Aorta (tissue), 5 donors: ENCODE measurements around the gene RPRD1B. TPM values are rescaled to one million over a fixed set of nuclear protein-coding genes. Genes with fewer than 3 reads are reported as not detected.

ENCODE experiments used
- ATAC-seq: fragments of 200-7000 bp; cut with Tn5 transposase; one replicate; pipeline ENCODE4 v1.9.1; 2022; ENCODE audit warnings: moderate library complexity; ENCODE audit not compliant: low FRiP score
- DNase-seq, 2 donors: peaks; one replicate each; pipeline ENCODE4 v3.0.0-alpha.2; 2020
- H3K27ac ChIP-seq, 2 donors: one replicate each; pipeline ENCODE4 v1.5.1; 2013; ENCODE audit warnings: low read length in 2 of 2, mild to moderate bottlenecking in 2 of 2, moderate library complexity in 2 of 2, control low read depth in 1 of 2, inconsistent platforms in 1 of 2, low read depth in 1 of 2
- H3K27me3 ChIP-seq, 2 donors: one replicate each; pipeline ENCODE4 v1.6.1; 2013; ENCODE audit warnings: control low read depth in 1 of 2, low read length in 1 of 2, mild to moderate bottlenecking in 1 of 2, moderate library complexity in 1 of 2; ENCODE audit not compliant: insufficient read depth in 2 of 2, control insufficient read depth in 1 of 2
- H3K36me3 ChIP-seq, 2 donors: one replicate each; pipeline ENCODE4 v1.6.1; 2013; ENCODE audit warnings: control low read depth in 1 of 2, low read length in 1 of 2, mild to moderate bottlenecking in 1 of 2; ENCODE audit not compliant: insufficient read depth in 2 of 2, control insufficient read depth in 1 of 2
- H3K4me1 ChIP-seq, 2 donors: one replicate each; pipeline ENCODE4 v1.6.1; 2013; ENCODE audit warnings: low read length in 2 of 2, control low read depth in 1 of 2, mild to moderate bottlenecking in 1 of 2, moderate library complexity in 1 of 2; ENCODE audit not compliant: insufficient read depth in 2 of 2, control insufficient read depth in 1 of 2
- H3K4me3 ChIP-seq, 2 donors: one replicate each; pipeline ENCODE4 v1.5.1; 2013; ENCODE audit warnings: low read length in 2 of 2, control low read depth in 1 of 2, mild to moderate bottlenecking in 1 of 2
- H3K9me3 ChIP-seq: one replicate; pipeline ENCODE4 v1.6.1; 2013; ENCODE audit warnings: mild to moderate bottlenecking, low read length; ENCODE audit not compliant: control insufficient read depth
- WGBS, 2 donors: extraction: QIAGEN DNeasy Blood & Tissue Kit; methylation state at CpG; one replicate each; pipeline ENCODE4 v1.1.7; 2013; 5-methylcytosine and 5-hydroxymethylcytosine counted together
- intact Hi-C, 2 donors: fragments of 100-400 bp; cut with DNase I; formaldehyde crosslinking; loops; one replicate each; pipeline versions ENCODE4 v1.14.2 to v1.15.0; 2022
- polyA plus RNA-seq, 2 donors: library from polyadenylated mRNA; stranded (reverse); fragments of 200-250 nt; gene quantifications; one replicate each; pipeline ENCODE4 v1.2.3, GENCODE V29; 2013
- total RNA-seq, 2 donors: library from RNA; stranded (reverse); fragmentation: NEBNext Ultra II Directional; extraction: Animal tissue kit (Norgen Biotek cat#: 25700); gene quantifications; one replicate each; pipeline ENCODE4 v1.2.1, GENCODE V29; 2021
- donor health status: healthy with polysubstance abuse.
- donor health status: Bipolar disorder and iron deficiency.
- donor health status: DM: no; HTN: no; CAD: no.
- donor health status: DM: no; HTN: no; CAD: no.
- donor health status: DM: yes; HTN: yes; CAD: no.

Gene RPRD1B
- total and polyA plus RNA-seq, 4 donors, result 6.9 to 43.5 (median 21.9) TPM

- Histone ChIP-seq H3K27ac (no peak overlapping the region), H3K36me3 (peaks cover 3 to 6% of the 10 kb centered on the region in 2 donors), H3K9me3 (no peaks in the 10 kb centered on the region), H3K4me1 (peaks cover 0 to 2% of the 10 kb centered on the region in 2 donors), H3K27me3 (no peaks in the 10 kb centered on the region), H3K4me3 (no peak overlapping the region)
- intact Hi-C loops, result no loop called here
- WGBS, 2 donors, result 90% methylated on average over 14 of the region's 14 CpGs
- peak in 1 of 2 donors; percentile 32 for DNase-seq
- ATAC-seq, result no peak
These were observed 103.1 kb downstream of the RPRD1B start for GRCh38 chr20:38136421-38137245.

DNA sequence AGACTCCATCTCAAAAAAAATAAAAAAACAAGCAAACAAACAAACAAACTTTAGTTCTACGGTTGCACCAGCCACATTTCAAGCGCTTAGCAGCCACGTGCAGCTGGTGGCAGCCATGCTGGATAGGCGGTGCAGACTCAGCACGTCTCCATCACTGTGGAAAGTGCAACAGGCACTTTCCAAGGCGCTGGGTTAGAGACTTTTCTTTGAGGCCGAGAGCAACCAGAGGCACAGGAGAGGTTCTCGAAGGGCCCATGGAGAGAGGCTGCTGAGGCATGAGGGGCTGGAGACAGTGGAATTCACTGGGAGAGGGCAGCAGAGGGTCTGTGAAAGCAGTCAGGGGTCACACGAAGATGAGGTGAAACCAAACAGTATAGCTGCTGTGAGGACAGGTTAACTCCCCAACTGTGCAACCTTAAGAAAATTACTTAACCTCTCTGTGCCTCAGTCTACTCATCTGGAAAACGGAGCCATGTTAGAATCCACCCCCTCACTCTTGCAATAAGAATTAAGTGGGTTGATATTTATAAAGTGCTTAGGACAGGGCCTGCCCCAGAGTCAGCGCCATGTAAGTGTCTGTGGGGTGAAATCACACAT is 104.0 kb downstream of the RPRD1B start:
- WGBS, 2 donors, result 91 to 96% methylated on average over 11 of the region's 11 CpGs
- Histone ChIP-seq H3K27me3 (no peaks in the 10 kb centered on the region), H3K36me3 (peaks cover 3 to 6% of the 10 kb centered on the region in 2 donors), H3K9me3 (no peaks in the 10 kb centered on the region), H3K27ac (no peak overlapping the region), H3K4me3 (no peak overlapping the region), H3K4me1 (peaks cover 0 to 2% of the 10 kb centered on the region in 2 donors)
- DNase-seq (peak in 1 of 2 donors; percentile 21), ATAC-seq (no peak)
- intact Hi-C loops, result no loop called here

- no peak overlapping the region for H3K4me3 ChIP-seq
- no peaks in the 10 kb centered on the region for H3K9me3 ChIP-seq
- peaks cover 3 to 6% of the 10 kb centered on the region in 2 donors for H3K36me3 ChIP-seq
- intact Hi-C loops, result no loop called here
- no peaks in the 10 kb centered on the region for H3K27me3 ChIP-seq
- H3K27ac ChIP-seq, result no peak overlapping the region
- H3K4me1 ChIP-seq, result peaks cover 0 to 2% of the 10 kb centered on the region in 2 donors
- 93 to 94% methylated on average over 15 of the region's 15 CpGs for WGBS, 2 donors
- no peak for ATAC-seq
- peak in 1 of 2 donors; percentile 45 for DNase-seq
These were observed 104.7 kb downstream of the RPRD1B start for GRCh38 chr20:38138086-38138778.

GRCh38 chr20:38139156-38139912 is 105.8 kb downstream of the RPRD1B start:
- 89 to 94% methylated on average over 25 of the region's 25 CpGs for WGBS, 2 donors
- DNase-seq (peak; percentile 25 to 32), ATAC-seq (no peak)
- no peak overlapping the region for H3K4me3 ChIP-seq
- H3K9me3 ChIP-seq, result no peaks in the 10 kb centered on the region
- no peak overlapping the region for H3K27ac ChIP-seq
- H3K36me3 ChIP-seq, result peaks cover 3 to 6% of the 10 kb centered on the region in 2 donors
- H3K4me1 ChIP-seq, result peaks cover 0 to 2% of the 10 kb centered on the region in 2 donors
- intact Hi-C loops, result no loop called here
- no peaks in the 10 kb centered on the region for H3K27me3 ChIP-seq

GRCh38 chr20:38139977-38140753 is 106.6 kb downstream of the RPRD1B start:
- intact Hi-C loops, result no loop called here
- no peak overlapping the region for H3K27ac ChIP-seq
- no peak overlapping the region for H3K4me3 ChIP-seq
- H3K27me3 ChIP-seq, result no peaks in the 10 kb centered on the region
- DNase-seq, result peak; percentile 33 to 65
- 81% methylated on average over 12 of the region's 12 CpGs for WGBS, 2 donors
- H3K9me3 ChIP-seq, result no peaks in the 10 kb centered on the region
- peaks cover 3 to 6% of the 10 kb centered on the region in 2 donors for H3K36me3 ChIP-seq
- no peak for ATAC-seq
- H3K4me1 ChIP-seq, result no peaks in the 10 kb centered on the region

DNA sequence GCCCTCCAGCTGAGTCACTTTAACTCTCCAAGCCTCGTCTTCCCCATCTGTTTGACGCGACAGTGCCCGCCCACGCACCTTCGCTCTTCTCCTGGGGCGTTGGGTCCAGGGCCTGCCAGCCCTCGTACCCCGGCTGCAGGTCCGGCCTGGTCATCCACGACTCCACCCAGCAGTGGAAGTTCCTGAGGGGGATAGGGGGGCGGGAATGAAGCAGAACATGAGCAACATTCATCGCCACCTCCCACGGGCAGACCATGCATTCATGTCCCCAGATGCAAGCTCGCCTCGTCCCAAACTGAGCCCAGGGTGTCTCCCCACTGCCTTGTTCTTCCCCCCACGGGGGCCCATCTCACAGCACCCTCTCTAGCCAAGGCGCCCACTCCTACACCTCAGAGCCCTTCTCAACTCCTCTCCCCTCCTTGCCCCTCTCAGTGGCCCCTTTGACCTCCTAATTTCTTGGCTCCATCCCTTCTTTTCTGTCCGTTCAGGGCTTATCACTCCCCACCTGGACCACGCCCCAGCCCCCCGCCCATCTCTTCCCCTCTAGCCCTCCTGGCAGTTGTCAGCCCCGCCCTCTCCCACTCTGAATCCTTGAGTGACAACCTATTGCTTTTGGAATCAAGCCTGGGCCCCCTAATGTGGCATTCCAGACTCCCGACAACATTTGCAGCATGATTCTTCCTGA is 107.8 kb downstream of the RPRD1B start:
- Histone ChIP-seq H3K27ac (no peak overlapping the region), H3K4me3 (no peak overlapping the region), H3K36me3 (peaks cover 3 to 6% of the 10 kb centered on the region in 2 donors), H3K27me3 (no peaks in the 10 kb centered on the region), H3K9me3 (no peaks in the 10 kb centered on the region), H3K4me1 (no peaks in the 10 kb centered on the region)
- intact Hi-C loops, result no loop called here
- ATAC-seq, result no peak
- WGBS, 2 donors, result 77 to 80% methylated on average over 23 of the region's 23 CpGs
- DNase-seq, result peak; percentile 37 to 74
